Suprapubic skin (tissue), 4 donors: ENCODE measurements around the gene MAB21L4. TPM values are rescaled to one million over a fixed set of nuclear protein-coding genes. Genes with fewer than 3 reads are reported as not detected.

Source experiments
- DNase-seq, 2 donors: peaks; one replicate each; pipeline ENCODE4 v3.0.0-alpha.2; 2019; ENCODE audit warnings: low spot score in 2 of 2
- H3K27ac ChIP-seq: fragments of 200-600 bp; sonication (generic); one replicate; pipeline ENCODE4 v1.5.1; 2019
- H3K27me3 ChIP-seq: fragments of 200-600 bp; sonication (generic); one replicate; pipeline ENCODE4 v1.5.1; 2019
- H3K36me3 ChIP-seq: fragments of 200-600 bp; sonication (generic); one replicate; pipeline ENCODE4 v1.5.1; 2019
- H3K4me1 ChIP-seq: fragments of 200-600 bp; sonication (generic); one replicate; pipeline ENCODE4 v1.5.1; 2019
- H3K4me3 ChIP-seq: fragments of 200-600 bp; sonication (generic); one replicate; pipeline ENCODE4 v1.5.1; 2019; ENCODE audit warnings: mild to moderate bottlenecking
- H3K9me3 ChIP-seq: fragments of 200-600 bp; sonication (generic); one replicate; pipeline ENCODE4 v1.5.1; 2019
- EP300 ChIP-seq: sonication (generic); formaldehyde crosslinking; IDR thresholded peaks from one replicate; pipeline ENCODE4 v1.6.1; 2017; ENCODE audit warnings: antibody characterized with exemption
- POLR2A ChIP-seq, 2 donors: fragments of 450-650 bp; IDR thresholded peaks; one replicate each; pipeline ENCODE4 v1.6.1; 2017; ENCODE audit warnings: antibody characterized with exemption in 2 of 2, mild to moderate bottlenecking in 2 of 2, moderate library complexity in 2 of 2
- POLR2AphosphoS5 ChIP-seq, 3 donors: sonication (generic); formaldehyde crosslinking; IDR thresholded peaks; one replicate each; pipeline ENCODE4 v1.6.1; 2017; ENCODE audit warnings: antibody characterized with exemption in 3 of 3
- WGBS: methylation state at CpG from one replicate; pipeline ENCODE4 v1.1.5; 2018; 5-methylcytosine and 5-hydroxymethylcytosine counted together
- total RNA-seq, 4 donors: library from RNA; depleted of rRNA; stranded (reverse); fragments of >200 nt; gene quantifications; one replicate each; pipeline ENCODE4 v1.1.0, GENCODE V29; 2016
- TF ChIP-seq, protein P1 (sequence below), 2 donors: fragments of 200-600 bp in 1 of 2; fragments of 450-650 bp in 1 of 2; sonication (generic) in 1 of 2; IDR thresholded peaks; one replicate each; pipeline ENCODE4 v1.5.1; 2016 to 2019; ENCODE audit warnings: antibody characterized with exemption in 2 of 2, mild to moderate bottlenecking in 1 of 2, moderate library complexity in 1 of 2

The MAB21L4 gene
- total RNA-seq, 4 donors from 2014 or later = 28.7 to 97.5 (median 69.2) TPM

DNA sequence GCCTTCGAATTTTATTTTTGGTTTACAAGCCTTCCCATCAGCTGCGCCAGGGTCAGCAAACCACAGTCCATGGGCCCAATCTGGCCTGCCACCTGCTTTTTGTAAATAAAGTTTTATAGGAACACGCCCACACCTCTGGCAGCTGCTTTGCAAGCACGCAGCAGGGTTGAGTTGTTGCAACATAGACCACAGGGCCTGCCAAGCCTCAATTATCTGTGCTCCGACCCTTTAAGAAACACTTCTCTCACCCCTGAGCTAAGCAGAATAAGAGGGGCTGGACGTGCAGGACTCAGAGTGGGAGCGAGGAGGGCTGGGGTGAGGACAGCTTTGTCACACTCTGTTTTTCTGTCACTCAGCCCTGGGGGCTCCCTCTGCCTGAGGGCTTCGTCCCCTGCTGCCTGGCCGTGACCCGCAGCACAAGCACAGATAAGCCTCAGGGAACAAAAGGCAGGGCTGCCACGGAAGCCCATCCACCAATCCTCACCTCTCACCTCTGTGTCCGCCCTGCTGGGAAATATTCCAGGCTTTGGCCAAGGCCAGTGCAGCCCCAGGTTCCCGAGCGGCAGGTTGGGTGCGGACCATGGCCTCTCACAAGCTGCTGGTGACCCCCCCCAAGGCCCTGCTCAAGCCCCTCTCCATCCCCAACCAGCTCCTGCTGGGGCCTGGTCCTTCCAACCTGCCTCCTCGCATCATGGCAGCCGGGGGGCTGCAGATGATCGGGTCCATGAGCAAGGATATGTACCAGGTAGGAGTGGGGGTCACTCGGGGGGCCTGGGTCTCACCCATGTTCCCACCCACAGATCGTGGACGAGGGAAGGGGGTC is 27.5 kb downstream of the MAB21L4 start, which contains the start of gene AGXT:
TSS of gene AGXT (plus strand) at position 539 of the 823 bp plus-strand sequence. CDS start at position 581, 42 bp downstream.
- peaks cover 3% of the 10 kb centered on the region for H3K27me3 ChIP-seq
- H3K9me3 ChIP-seq = no peaks in the 10 kb centered on the region
- no peaks in the 10 kb centered on the region for H3K36me3 ChIP-seq
- TF ChIP-seq POLR2A (IDR thresholded peaks at IDR 0.05) = no peak
- TF ChIP-seq, protein P1, sequence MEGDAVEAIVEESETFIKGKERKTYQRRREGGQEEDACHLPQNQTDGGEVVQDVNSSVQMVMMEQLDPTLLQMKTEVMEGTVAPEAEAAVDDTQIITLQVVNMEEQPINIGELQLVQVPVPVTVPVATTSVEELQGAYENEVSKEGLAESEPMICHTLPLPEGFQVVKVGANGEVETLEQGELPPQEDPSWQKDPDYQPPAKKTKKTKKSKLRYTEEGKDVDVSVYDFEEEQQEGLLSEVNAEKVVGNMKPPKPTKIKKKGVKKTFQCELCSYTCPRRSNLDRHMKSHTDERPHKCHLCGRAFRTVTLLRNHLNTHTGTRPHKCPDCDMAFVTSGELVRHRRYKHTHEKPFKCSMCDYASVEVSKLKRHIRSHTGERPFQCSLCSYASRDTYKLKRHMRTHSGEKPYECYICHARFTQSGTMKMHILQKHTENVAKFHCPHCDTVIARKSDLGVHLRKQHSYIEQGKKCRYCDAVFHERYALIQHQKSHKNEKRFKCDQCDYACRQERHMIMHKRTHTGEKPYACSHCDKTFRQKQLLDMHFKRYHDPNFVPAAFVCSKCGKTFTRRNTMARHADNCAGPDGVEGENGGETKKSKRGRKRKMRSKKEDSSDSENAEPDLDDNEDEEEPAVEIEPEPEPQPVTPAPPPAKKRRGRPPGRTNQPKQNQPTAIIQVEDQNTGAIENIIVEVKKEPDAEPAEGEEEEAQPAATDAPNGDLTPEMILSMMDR (IDR thresholded peaks at IDR 0.05) = no peak
- TF ChIP-seq EP300 = no peak
- TF ChIP-seq POLR2AphosphoS5 (IDR thresholded peaks at IDR 0.05) = no peak
- 78% methylated on average over 21 of the region's 21 CpGs for WGBS
- no peak for DNase-seq
- no peak within 1 kb of the TSS for H3K27ac ChIP-seq
- H3K4me1 ChIP-seq = no peaks in the 10 kb centered on the region
- no peak within 1 kb of the TSS for H3K4me3 ChIP-seq

DNA sequence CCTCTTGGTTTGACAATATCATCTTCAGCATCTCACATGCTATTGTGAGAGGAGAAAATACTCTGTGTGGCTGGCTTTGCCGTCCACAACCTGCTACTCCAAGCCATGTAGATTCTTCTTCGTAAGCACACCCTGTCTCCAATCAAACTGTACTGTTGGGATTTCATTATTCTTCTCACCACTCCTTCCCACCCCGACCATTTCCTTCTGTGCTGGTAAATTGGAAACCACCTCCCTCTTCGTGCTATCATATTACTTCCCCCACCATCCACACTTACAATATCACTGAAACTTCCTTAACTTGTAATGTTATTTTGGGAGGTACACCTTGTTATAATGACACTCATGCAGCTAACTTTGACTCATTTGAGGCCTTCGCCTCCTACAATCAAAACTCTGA is 30.6 kb downstream of the MAB21L4 start:
- no peaks in the 10 kb centered on the region for H3K4me1 ChIP-seq
- DNase-seq = no peak
- H3K9me3 ChIP-seq = no peaks in the 10 kb centered on the region
- TF ChIP-seq POLR2AphosphoS5 (IDR thresholded peaks at IDR 0.05) = no peak
- TF ChIP-seq, protein P1 (IDR thresholded peaks at IDR 0.05) = no peak
- peaks cover 3% of the 10 kb centered on the region for H3K27me3 ChIP-seq
- no peaks in the 10 kb centered on the region for H3K36me3 ChIP-seq
- WGBS = 84% methylated on average over 5 of the region's 5 CpGs
- no peak overlapping the region for H3K27ac ChIP-seq
- H3K4me3 ChIP-seq = no peak overlapping the region

DNA sequence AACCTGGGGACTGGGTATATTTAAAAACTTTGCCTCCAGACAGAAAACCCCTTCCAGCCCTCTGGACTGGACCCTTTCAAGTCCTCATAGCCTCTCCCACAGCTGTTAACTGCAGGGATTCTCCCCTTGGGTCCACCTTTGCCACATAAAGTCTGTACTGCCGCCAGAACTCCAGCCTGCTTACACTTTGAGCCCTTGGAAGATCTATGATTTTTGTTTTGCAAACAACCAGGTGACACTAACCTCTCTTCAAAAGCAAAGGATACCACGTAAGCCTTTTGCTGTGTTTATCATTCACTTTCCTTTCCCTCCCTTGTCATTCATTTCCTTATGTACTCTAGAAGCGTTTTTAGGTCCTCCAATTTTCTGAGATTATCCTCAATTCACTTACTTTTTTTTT is 31.5 kb downstream of the MAB21L4 start:
- TF ChIP-seq POLR2AphosphoS5 (IDR thresholded peaks at IDR 0.05) (no peak), POLR2A (IDR thresholded peaks at IDR 0.05) (no peak), EP300 (no peak)
- TF ChIP-seq, protein P1 (IDR thresholded peaks at IDR 0.05) = no peak
- no peaks in the 10 kb centered on the region for H3K4me1 ChIP-seq
- no peaks in the 10 kb centered on the region for H3K27me3 ChIP-seq
- no peak for DNase-seq
- no peak overlapping the region for H3K4me3 ChIP-seq
- H3K9me3 ChIP-seq = no peaks in the 10 kb centered on the region
- H3K36me3 ChIP-seq = no peaks in the 10 kb centered on the region
- 75% methylated on average over 3 of the region's 3 CpGs for WGBS
- no peak overlapping the region for H3K27ac ChIP-seq

DNA sequence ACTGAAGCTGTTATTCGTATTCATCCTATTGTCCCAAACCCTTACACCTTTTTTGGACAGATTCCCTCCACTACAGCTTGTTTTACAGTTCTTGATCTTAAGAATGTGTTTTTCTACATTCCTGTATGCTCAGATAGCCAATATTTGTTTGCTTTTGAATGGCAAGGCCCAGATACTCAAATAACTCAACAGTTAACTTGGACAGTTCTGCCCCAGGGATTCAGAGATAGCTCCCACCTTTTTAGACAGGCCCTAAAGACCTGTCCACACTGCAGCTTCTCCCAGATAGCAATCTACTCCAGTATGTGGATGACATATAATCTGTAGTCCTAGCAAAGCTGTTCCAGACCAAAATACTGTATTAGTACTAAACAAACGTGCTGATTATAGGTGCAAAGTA is 34.4 kb downstream of the MAB21L4 start:
- TF ChIP-seq, protein P1 (IDR thresholded peaks at IDR 0.05) = no peak
- TF ChIP-seq EP300 (no peak), POLR2A (IDR thresholded peaks at IDR 0.05) (no peak), POLR2AphosphoS5 (IDR thresholded peaks at IDR 0.05) (no peak)
- WGBS = 78% methylated on average over 2 of the region's 2 CpGs
- Histone ChIP-seq H3K27me3 (no peaks in the 10 kb centered on the region), H3K4me1 (no peaks in the 10 kb centered on the region), H3K27ac (no peak overlapping the region), H3K4me3 (no peak overlapping the region), H3K9me3 (no peaks in the 10 kb centered on the region), H3K36me3 (no peaks in the 10 kb centered on the region)
- DNase-seq = no peak

DNA sequence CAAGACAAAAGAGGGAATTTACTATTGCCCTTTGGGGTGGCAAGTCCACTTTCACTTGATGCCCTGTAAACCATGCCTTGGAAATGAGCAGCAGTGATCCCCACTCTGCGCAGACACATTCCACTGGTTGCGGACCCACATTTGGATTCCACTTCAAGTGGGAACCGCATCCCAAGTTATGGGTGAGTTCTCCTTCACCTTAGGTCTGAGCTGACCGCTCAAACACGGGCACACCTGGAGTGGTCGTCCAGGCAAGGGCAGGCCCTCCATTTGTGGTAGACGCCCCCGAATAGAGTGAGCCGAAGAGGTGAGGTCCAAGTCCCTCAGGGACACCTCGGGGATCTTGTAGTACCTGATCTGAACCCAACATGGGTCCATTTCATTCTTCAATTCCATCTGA is 37.1 kb downstream of the MAB21L4 start:
- H3K27ac ChIP-seq = no peak overlapping the region
- no peaks in the 10 kb centered on the region for H3K9me3 ChIP-seq
- H3K4me1 ChIP-seq = no peaks in the 10 kb centered on the region
- TF ChIP-seq POLR2A (IDR thresholded peaks at IDR 0.05) = no peak
- TF ChIP-seq EP300 = no peak
- TF ChIP-seq, protein P1 (IDR thresholded peaks at IDR 0.05) = no peak
- no peak for TF ChIP-seq POLR2AphosphoS5 (IDR thresholded peaks at IDR 0.05)
- H3K27me3 ChIP-seq = no peaks in the 10 kb centered on the region
- WGBS = 94% methylated on average over 10 of the region's 10 CpGs
- no peaks in the 10 kb centered on the region for H3K36me3 ChIP-seq
- no peak for DNase-seq
- H3K4me3 ChIP-seq = no peak overlapping the region
